SK-N-SH (cell line): ENCODE data around the gene LRP6.

Experiments
- EP300 ChIP-seq, 2 experiments: IDR thresholded peaks; 2 replicates each; pipeline versions ENCODE4 v1.4.0 to v1.6.1; 2012; ENCODE audit warnings: borderline replicate concordance in 1 of 2, low read depth in 1 of 2, low read length in 1 of 2
- TAF1 ChIP-seq: IDR thresholded peaks from 2 replicates; pipeline ENCODE4 v1.6.1; 2012; ENCODE audit warnings: low read depth, mild to moderate bottlenecking, low read length, moderate library complexity, borderline replicate concordance
- TF ChIP-seq, protein P1 (sequence below): fragments of 200-600 bp; sonication (generic); IDR thresholded peaks from 2 replicates; pipeline ENCODE4 v1.6.1; 2017; ENCODE audit warnings: antibody characterized with exemption, mild to moderate bottlenecking, moderate library complexity

DNA sequence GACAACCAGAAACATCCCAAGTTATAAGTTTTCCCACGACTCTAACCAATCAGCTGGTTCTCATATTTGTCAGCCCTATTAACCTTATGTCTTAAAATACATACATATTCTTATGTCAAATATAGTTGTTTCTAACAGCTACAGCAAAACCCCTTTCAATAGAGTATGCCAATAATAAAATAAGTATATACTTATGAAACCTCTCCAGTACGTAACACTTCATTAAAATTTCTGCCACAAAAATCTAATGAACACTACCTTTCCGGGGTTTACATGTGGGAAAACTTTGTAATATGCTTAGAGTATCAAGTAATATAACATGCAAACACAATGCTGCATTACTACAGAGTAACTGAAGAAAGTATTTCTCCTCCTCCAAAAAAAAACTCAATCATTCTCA is 1.8 kb downstream of the LRP6 start:
- TF ChIP-seq, protein P1, sequence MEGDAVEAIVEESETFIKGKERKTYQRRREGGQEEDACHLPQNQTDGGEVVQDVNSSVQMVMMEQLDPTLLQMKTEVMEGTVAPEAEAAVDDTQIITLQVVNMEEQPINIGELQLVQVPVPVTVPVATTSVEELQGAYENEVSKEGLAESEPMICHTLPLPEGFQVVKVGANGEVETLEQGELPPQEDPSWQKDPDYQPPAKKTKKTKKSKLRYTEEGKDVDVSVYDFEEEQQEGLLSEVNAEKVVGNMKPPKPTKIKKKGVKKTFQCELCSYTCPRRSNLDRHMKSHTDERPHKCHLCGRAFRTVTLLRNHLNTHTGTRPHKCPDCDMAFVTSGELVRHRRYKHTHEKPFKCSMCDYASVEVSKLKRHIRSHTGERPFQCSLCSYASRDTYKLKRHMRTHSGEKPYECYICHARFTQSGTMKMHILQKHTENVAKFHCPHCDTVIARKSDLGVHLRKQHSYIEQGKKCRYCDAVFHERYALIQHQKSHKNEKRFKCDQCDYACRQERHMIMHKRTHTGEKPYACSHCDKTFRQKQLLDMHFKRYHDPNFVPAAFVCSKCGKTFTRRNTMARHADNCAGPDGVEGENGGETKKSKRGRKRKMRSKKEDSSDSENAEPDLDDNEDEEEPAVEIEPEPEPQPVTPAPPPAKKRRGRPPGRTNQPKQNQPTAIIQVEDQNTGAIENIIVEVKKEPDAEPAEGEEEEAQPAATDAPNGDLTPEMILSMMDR, result no peak
- TF ChIP-seq EP300 (IDR thresholded peaks at IDR 0.05; ENCODE audit: borderline replicate concordance in 1 of 2, low read depth in 1 of 2, low read length in 1 of 2) (no peak), TAF1 (no peak)
